DND-41 (cell line): ENCODE measurements around the gene MRPL9.

ENCODE experiments used
- EZH2 ChIP-seq: IDR thresholded peaks from 3 replicates; pipeline ENCODE4 v1.6.1; 2012; ENCODE audit warnings: borderline replicate concordance, low read depth, mild to moderate bottlenecking, moderate library complexity, low read length, inconsistent platforms; ENCODE audit not compliant: severe bottlenecking
- TF ChIP-seq, protein P1 (sequence below): IDR thresholded peaks from 2 replicates; pipeline ENCODE4 v1.5.1; 2012; ENCODE audit warnings: borderline replicate concordance, low read length, moderate library complexity, mild to moderate bottlenecking; ENCODE audit not compliant: poor library complexity, severe bottlenecking; ENCODE audit errors: extremely low read depth

- TF ChIP-seq, protein P1, sequence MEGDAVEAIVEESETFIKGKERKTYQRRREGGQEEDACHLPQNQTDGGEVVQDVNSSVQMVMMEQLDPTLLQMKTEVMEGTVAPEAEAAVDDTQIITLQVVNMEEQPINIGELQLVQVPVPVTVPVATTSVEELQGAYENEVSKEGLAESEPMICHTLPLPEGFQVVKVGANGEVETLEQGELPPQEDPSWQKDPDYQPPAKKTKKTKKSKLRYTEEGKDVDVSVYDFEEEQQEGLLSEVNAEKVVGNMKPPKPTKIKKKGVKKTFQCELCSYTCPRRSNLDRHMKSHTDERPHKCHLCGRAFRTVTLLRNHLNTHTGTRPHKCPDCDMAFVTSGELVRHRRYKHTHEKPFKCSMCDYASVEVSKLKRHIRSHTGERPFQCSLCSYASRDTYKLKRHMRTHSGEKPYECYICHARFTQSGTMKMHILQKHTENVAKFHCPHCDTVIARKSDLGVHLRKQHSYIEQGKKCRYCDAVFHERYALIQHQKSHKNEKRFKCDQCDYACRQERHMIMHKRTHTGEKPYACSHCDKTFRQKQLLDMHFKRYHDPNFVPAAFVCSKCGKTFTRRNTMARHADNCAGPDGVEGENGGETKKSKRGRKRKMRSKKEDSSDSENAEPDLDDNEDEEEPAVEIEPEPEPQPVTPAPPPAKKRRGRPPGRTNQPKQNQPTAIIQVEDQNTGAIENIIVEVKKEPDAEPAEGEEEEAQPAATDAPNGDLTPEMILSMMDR, result no peak
- no peak for TF ChIP-seq EZH2
Observed at GRCh38 chr1:151720554-151720953, 42.7 kb downstream of the MRPL9 start.
